Hindlimb muscle (tissue), 1 donor: ENCODE measurements around the gene SPOCK1. TPM values are rescaled to one million over a fixed set of nuclear protein-coding genes. Genes with fewer than 3 reads are reported as not detected.
"Not testable (repeated sequence)": the region's sequence is repeated elsewhere in the genome, so short reads cannot be mapped to it uniquely, and the experiment has no call there.

Source experiments
- DNase-seq: peaks from one replicate; pipeline ENCODE4 v3.0.0-alpha.2; 2013
- polyA plus RNA-seq: library from polyadenylated mRNA; unstranded; fragments of 120-200 nt; gene quantifications from one replicate; pipeline ENCODE4 v1.2.1, GENCODE V29; 2013; ENCODE audit not compliant: insufficient read length

SPOCK1 gene
- polyA plus RNA-seq, 1 donor, result 4.6 TPM

- DNase-seq, result not testable (repeated sequence)
Measured at GRCh38 chr5:137259115-137259514, 240.0 kb downstream of the SPOCK1 start.

GRCh38 chr5:137254119-137255090 is 244.7 kb downstream of the SPOCK1 start:
- DNase-seq, result no peak

- no peak for DNase-seq
Measured at GRCh38 chr5:137252512-137252911, 246.6 kb downstream of the SPOCK1 start.

GRCh38 chr5:137250421-137250820 is 248.7 kb downstream of the SPOCK1 start:
- DNase-seq, result no peak

GRCh38 chr5:137248527-137248926 is 250.6 kb downstream of the SPOCK1 start:
- no peak for DNase-seq

GRCh38 chr5:137245438-137245837 is 253.7 kb downstream of the SPOCK1 start:
- DNase-seq, result no peak

GRCh38 chr5:137240285-137240684 is 258.8 kb downstream of the SPOCK1 start:
- DNase-seq, result no peak

GRCh38 chr5:137236849-137237507 is 262.1 kb downstream of the SPOCK1 start:
- no peak for DNase-seq

- no peak for DNase-seq
Measured at GRCh38 chr5:137236252-137236651, 262.9 kb downstream of the SPOCK1 start.

- no peak for DNase-seq
Measured at GRCh38 chr5:137234973-137235943, 263.9 kb downstream of the SPOCK1 start.

GRCh38 chr5:137233726-137234125 is 265.4 kb downstream of the SPOCK1 start:
- DNase-seq, result no peak

GRCh38 chr5:137233304-137233703 is 265.8 kb downstream of the SPOCK1 start:
- not testable (repeated sequence) for DNase-seq

GRCh38 chr5:137231540-137231939 is 267.6 kb downstream of the SPOCK1 start:
- no peak for DNase-seq

GRCh38 chr5:137228816-137229215 is 270.3 kb downstream of the SPOCK1 start:
- no peak for DNase-seq

- no peak for DNase-seq
Measured at GRCh38 chr5:137226081-137226480, 273.0 kb downstream of the SPOCK1 start.

GRCh38 chr5:137223324-137224295 is 275.5 kb downstream of the SPOCK1 start:
- no peak for DNase-seq

GRCh38 chr5:137221943-137222342 is 277.2 kb downstream of the SPOCK1 start:
- no peak for DNase-seq

GRCh38 chr5:137220523-137220927 is 278.6 kb downstream of the SPOCK1 start:
- no peak for DNase-seq

- no peak for DNase-seq
Measured at GRCh38 chr5:137218896-137219295, 280.2 kb downstream of the SPOCK1 start.

GRCh38 chr5:137218471-137218870 is 280.7 kb downstream of the SPOCK1 start:
- DNase-seq, result no peak

- DNase-seq, result no peak
Measured at GRCh38 chr5:137217599-137218200, 281.4 kb downstream of the SPOCK1 start.
